Measurements from ENCODE around the gene CTBP2. TPM values are rescaled to one million over a fixed set of nuclear protein-coding genes. Genes with fewer than 3 reads are reported as not detected.

The CTBP2 gene
- total and polyA plus RNA-seq, 10 of the 15 experiments (the other 5 are each of a cell fraction or from before 2014, with no cell fraction given) = 0.02 to 0.72 (median 0.06) TPM; not detected in 2

GRCh38 chr10:125163803-125164202 is 3.4 kb upstream of the CTBP2 start:
- ATAC-seq (no peak), FAIRE-seq (no peak), DNase-seq (ENCODE audit: low read depth, low spot score) (no peak)
- Histone ChIP-seq H3K79me2 (ENCODE audit: control insufficient read depth, insufficient read depth, low read length) (no peaks in the 10 kb centered on the region), H2AFZ (ENCODE audit: control insufficient read depth, low read depth, low read length) (no peak overlapping the region), H3K4me2 (ENCODE audit: control insufficient read depth, insufficient read depth) (no peak overlapping the region), H3K9me3 (replicated peaks; ENCODE audit: control insufficient read depth, insufficient read depth, low read length) (no peaks in the 10 kb centered on the region; the same call in 2 of the 3 replicates), H3K27me3 (replicated peaks in 1 of 2; ENCODE audit: control insufficient read depth in 2 of 2, insufficient read depth in 2 of 2, low read length in 1 of 2) (no peaks in the 10 kb centered on the region; a peak in 1 of 4 replicates), H4K20me1 (ENCODE audit: control insufficient read depth, insufficient read depth) (no peaks in the 10 kb centered on the region), H3K9ac (ENCODE audit: control insufficient read depth, insufficient read depth, low read length) (no peak overlapping the region), H3K4me3 (no peak overlapping the region), H3K27ac (ENCODE audit: control insufficient read depth, insufficient read depth) (no peak overlapping the region), H3K36me3 (ENCODE audit: control insufficient read depth in 2 of 2, insufficient read depth in 2 of 2, low read length in 1 of 2) (no peaks in the 10 kb centered on the region), H3K4me1 (ENCODE audit: control insufficient read depth, insufficient read depth, low read length) (no peaks in the 10 kb centered on the region)
- intact Hi-C loops (cut with micrococcal nuclease; ENCODE audit: unreplicated experiment) = no loop called here
- in situ Hi-C loops (cut with MboI) = no loop called here
- BruUV-seq (replicated peaks) = no TSS peak
- ChIA-PET RAD21 (ENCODE audit: unreplicated experiment) (no interaction called here), POLR2A (no interaction called here), CTCF (no interaction called here), SMC1A (ENCODE audit: uncharacterized antibody, unreplicated experiment) (no interaction called here)
- 31% methylated on average over 5 of the region's 5 CpGs for WGBS (ENCODE audit: insufficient coverage, insufficient replicate concordance, low lambda C conversion rate, missing lambda C conversion rate)
- no peak for TF ChIP-seq MLLT1 (IDR thresholded peaks at IDR 0.05)
- no peak for TF ChIP-seq RCOR1 (conservative IDR thresholded peaks at IDR 0.05; ENCODE audit: low read depth, low read length)
- no peak for TF ChIP-seq E2F4 (IDR thresholded peaks at IDR 0.05; ENCODE audit: low read depth, low read length)
- TF ChIP-seq, protein P1, sequence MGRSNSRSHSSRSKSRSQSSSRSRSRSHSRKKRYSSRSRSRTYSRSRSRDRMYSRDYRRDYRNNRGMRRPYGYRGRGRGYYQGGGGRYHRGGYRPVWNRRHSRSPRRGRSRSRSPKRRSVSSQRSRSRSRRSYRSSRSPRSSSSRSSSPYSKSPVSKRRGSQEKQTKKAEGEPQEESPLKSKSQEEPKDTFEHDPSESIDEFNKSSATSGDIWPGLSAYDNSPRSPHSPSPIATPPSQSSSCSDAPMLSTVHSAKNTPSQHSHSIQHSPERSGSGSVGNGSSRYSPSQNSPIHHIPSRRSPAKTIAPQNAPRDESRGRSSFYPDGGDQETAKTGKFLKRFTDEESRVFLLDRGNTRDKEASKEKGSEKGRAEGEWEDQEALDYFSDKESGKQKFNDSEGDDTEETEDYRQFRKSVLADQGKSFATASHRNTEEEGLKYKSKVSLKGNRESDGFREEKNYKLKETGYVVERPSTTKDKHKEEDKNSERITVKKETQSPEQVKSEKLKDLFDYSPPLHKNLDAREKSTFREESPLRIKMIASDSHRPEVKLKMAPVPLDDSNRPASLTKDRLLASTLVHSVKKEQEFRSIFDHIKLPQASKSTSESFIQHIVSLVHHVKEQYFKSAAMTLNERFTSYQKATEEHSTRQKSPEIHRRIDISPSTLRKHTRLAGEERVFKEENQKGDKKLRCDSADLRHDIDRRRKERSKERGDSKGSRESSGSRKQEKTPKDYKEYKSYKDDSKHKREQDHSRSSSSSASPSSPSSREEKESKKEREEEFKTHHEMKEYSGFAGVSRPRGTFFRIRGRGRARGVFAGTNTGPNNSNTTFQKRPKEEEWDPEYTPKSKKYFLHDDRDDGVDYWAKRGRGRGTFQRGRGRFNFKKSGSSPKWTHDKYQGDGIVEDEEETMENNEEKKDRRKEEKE (IDR thresholded peaks at IDR 0.05) = no peak
- TF ChIP-seq FOXK2 (IDR thresholded peaks at IDR 0.05) = no peak
- TF ChIP-seq STAT1 (conservative IDR thresholded peaks at IDR 0.05) = no peak
- TF ChIP-seq, protein P2, sequence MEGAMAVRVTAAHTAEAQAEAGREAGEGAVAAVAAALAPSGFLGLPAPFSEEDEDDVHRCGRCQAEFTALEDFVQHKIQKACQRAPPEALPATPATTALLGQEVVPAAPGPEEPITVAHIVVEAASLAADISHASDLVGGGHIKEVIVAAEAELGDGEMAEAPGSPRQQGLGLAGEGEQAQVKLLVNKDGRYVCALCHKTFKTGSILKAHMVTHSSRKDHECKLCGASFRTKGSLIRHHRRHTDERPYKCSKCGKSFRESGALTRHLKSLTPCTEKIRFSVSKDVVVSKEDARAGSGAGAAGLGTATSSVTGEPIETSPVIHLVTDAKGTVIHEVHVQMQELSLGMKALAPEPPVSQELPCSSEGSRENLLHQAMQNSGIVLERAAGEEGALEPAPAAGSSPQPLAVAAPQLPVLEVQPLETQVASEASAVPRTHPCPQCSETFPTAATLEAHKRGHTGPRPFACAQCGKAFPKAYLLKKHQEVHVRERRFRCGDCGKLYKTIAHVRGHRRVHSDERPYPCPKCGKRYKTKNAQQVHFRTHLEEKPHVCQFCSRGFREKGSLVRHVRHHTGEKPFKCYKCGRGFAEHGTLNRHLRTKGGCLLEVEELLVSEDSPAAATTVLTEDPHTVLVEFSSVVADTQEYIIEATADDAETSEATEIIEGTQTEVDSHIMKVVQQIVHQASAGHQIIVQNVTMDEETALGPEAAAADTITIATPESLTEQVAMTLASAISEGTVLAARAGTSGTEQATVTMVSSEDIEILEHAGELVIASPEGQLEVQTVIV (IDR thresholded peaks at IDR 0.05; ENCODE audit: borderline replicate concordance, partially characterized antibody) = no peak
- no peak for TF ChIP-seq DPF2 (IDR thresholded peaks at IDR 0.05)
- TF ChIP-seq ATF7 (IDR thresholded peaks at IDR 0.05; ENCODE audit: low read depth) = no peak
- no peak for TF ChIP-seq YBX1 (IDR thresholded peaks at IDR 0.05)
- TF ChIP-seq, protein P3, sequence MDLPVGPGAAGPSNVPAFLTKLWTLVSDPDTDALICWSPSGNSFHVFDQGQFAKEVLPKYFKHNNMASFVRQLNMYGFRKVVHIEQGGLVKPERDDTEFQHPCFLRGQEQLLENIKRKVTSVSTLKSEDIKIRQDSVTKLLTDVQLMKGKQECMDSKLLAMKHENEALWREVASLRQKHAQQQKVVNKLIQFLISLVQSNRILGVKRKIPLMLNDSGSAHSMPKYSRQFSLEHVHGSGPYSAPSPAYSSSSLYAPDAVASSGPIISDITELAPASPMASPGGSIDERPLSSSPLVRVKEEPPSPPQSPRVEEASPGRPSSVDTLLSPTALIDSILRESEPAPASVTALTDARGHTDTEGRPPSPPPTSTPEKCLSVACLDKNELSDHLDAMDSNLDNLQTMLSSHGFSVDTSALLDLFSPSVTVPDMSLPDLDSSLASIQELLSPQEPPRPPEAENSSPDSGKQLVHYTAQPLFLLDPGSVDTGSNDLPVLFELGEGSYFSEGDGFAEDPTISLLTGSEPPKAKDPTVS (IDR thresholded peaks at IDR 0.05; ENCODE audit: low read depth, low read length) = no peak
- no peak for TF ChIP-seq SMC3 (IDR thresholded peaks at IDR 0.05; ENCODE audit: borderline replicate concordance, low read length)
- no peak for TF ChIP-seq ZZZ3 (IDR thresholded peaks at IDR 0.05; ENCODE audit: control insufficient read depth, insufficient read length, low read depth)
- TF ChIP-seq PAX8 (IDR thresholded peaks at IDR 0.05) = no peak
- TF ChIP-seq ETV6 (conservative IDR thresholded peaks at IDR 0.05 in 1 of 2, IDR thresholded peaks at IDR 0.05 in 1 of 2; ENCODE audit: borderline replicate concordance in 1 of 2, low read depth in 1 of 2) = no peak
- no peak for TF ChIP-seq ZNF207 (IDR thresholded peaks at IDR 0.05; ENCODE audit: borderline replicate concordance)
- TF ChIP-seq ESRRA (IDR thresholded peaks at IDR 0.05; ENCODE audit: low read length) = no peak

Measured in GM12878 (cell line).